NCI-H82 (cell line): ENCODE data around the gene JMJD6.
"Not testable (repeated sequence)": the region's sequence is repeated elsewhere in the genome, so short reads cannot be mapped to it uniquely, and the experiment has no call there.

ENCODE experiments used
- DNase-seq: peaks from one replicate; lab custom pipeline; 2025; lab: John Stamatoyannopoulos, UW

Gene JMJD6

GRCh38 chr17:76726231-76726775, at the start of gene JMJD6:
Gene JMJD6 (minus strand): TSS chr17:76726606. CDS start chr17:76726475, 131 bp downstream.
- DNase-seq = peak; percentile 97

DNA sequence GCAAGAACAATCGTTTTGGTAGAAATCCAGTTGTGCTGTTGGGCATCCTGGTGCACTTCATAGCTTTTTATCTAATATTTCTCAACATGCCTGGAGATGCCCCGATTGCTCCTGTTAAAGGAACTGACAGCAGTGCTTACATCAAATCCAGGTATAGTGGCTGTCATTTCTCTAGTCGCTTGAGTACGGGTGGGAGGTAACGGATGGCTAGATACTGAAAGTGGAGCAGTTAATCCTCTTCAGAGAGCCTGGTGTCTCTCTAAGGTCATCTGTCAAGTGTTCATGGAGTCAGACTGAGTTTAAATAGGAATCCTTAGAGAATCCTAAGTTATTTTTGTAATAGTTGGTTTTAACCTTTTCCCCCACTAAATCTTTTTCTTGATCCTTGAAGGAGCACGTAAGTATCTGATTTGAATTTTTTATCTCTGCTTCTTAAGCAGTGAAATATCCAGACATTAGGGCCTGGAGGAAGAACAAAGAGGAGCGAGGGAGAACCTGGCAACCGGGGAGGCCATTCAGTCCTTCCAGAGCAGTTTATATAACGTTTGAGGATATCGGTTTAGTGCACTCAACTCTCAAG, 48.7 kb upstream of the JMJD6 start:
- peak; percentile 53 for DNase-seq

DNA sequence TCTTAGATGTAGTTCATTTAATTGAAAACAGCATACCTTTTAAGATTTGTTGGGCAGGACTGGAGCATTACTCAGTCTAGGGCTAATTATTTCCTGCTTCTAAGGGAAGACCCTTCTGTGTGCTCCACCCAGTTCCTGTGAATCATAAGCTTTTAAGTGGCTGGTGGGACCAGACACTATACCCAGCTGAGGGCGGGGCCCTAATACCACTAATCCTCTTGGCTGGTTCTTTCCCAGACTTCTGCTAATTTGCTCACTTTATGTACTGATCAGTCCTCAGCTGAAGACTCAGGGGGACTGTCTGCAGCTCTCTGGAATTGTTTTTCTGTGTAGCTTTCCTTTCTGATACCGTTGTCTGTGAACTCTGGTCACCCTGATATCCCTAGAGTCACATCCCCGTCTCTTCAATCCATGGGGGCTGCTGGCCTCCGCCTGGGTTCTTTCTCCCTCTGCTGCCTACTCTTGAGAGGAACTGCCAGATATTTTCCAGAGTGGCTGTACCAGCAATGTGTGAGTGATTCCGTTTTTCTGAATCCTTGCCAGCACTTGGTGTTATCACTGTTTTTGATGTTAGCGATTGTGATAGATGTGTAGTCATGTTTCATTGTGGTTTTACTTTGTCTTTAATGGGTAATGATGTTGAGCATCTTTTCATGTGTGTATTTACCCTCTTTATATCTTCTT, 46.6 kb upstream of the JMJD6 start:
- DNase-seq = peak; percentile 97

DNA sequence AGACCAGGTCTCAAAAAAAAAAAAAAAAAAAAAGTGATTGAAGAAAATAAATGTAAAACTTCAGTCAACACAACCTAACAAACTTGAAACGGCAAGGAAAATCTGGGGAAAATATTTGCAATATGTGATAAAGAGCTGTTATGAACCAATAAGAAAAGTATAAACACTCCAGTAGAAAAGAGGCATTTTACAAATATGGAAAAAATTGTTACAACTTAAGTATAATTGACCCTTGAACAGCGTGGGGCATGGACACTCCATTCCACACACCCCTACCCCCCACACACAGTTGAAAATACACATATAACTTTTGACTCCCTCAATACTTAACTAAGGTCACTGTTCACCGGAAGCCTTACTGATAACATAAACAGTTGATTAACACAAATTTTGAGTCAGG, 32.2 kb upstream of the JMJD6 start:
- DNase-seq = no peak

DNA sequence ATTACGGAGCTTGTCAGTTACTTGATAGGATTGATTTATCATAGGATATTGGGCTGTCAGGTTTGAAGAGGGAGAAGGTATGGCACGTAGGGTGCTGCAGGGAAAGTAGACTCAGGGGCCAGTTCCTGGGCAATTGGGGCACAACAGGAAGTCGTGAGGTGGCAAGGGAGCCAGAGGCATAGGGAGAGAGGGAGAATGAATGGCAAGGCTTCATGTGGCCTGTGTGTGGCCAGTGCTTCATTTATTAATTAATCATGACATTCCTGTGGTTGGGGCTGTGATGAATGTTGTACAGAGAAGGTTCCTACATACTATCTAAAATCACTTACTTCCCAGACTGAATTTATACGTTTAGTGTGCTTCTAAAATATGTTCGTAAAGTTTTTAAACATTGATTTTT, 30.9 kb upstream of the JMJD6 start:
- DNase-seq = no peak

DNA sequence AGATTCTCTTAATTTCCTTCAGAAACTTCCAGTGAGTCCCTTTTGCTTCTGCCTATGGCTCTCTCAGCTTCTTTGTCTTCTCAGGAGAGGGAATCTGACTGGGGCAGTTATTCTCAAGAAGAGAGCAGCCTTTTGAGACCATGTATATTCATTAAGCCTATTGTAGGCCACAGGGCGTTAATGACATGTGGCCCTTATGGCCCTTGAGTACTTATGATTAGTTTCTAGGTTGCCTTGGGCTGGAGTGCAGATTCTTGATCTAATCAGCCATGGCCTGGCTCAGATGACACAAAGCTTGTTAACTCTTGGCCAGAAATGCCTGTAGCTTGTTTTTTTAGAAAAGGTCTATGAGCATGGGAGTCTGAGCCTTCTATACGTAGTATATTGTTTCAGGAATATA, 28.9 kb upstream of the JMJD6 start:
- DNase-seq = peak; percentile 95

DNA sequence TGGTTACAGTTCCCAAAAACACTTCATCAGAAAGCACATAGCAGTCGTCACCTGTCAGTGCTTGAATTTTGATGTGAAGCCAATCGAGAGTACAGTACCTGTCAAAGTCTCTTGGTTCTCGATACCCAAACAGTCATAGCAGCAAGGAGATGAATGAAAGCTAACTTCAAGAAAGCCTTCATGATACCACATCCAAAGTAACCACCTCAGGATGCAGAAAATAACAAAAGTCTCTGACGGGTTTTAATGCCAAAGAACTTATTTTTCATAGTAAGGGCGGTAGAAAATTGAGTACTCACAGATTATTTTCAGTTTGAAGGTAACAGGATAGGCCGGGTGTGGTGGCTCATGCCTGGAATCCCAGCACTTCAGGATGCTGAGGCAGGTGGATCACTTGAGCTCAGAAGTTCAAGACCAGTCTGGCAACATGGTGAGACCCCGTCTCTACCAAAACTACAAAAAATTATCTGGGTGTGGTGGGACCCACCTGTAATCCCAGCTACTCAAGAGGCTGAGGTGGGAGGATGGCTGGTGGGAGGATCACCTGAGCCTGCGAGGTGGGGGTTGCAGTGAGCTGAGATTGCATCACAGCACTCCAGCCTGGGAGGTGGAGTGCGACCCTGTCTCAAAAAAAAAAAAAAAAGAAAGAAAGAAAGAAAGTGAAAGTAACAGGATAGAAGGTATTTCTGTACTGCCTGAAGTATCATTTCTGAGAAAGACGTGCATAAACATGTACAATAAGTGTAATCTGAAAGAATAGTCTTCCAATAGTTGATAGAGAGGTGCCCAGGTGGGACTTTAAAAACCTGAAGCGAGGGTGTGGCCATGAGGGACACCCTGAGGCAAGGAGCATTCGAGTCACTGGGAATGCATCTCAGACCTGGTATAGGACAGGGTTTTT, 26.9 kb upstream of the JMJD6 start:
- no peak for DNase-seq

DNA sequence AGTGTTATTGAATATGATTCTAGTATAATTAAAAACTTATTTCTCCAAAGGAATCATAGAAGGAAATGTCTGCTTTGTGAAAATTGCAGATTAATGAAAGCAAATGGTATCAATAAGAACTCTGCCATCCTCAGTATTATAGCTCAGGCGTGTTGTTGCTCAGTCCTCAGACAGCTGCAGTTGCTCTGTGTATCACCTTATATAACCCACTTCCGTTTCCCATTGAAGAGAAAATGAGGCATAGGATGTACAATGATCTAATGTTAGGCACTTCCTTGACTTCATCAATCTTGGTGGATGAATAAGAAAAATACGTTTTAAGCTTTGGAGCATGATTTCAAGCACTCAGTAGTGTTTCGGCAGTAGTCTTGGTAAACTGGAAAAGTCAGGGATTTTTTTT, 25.6 kb upstream of the JMJD6 start:
- no peak for DNase-seq

GRCh38 chr17:76751416-76751993, 25.1 kb upstream of the JMJD6 start:
- no peak for DNase-seq

GRCh38 chr17:76748657-76749056, 22.3 kb upstream of the JMJD6 start:
- no peak for DNase-seq

DNA sequence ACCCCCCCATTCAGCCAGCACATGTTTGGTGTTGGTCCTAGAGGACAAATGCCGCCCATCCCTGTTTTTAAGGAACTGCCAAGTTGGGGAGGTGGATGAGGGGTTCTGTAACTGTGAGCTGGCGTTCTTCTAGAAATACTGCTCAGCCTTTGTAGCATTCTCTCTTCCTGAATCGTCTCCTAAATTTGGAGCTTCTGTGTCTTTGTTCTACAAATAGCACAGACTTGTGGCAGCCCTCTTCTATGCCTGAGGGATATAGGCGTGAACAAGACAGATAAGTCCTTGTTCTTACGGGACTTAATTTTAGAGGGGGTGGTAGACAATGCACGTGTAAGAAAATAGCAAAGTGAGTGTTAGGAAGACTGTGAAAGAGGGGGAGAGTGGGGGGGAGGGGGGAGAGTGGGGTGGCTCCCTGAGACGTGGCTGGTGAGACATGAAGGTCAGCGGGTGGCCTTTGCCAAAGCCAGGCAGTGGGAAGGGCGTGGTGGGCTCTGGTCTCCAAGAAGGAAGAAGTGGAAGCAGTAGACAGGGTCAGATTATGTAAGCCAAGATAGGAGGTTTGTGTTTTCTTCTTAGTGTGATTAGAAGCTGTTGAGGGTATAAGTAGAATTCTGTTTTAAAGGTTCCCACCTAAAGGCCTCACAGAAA, 21.4 kb upstream of the JMJD6 start:
- no peak for DNase-seq

DNA sequence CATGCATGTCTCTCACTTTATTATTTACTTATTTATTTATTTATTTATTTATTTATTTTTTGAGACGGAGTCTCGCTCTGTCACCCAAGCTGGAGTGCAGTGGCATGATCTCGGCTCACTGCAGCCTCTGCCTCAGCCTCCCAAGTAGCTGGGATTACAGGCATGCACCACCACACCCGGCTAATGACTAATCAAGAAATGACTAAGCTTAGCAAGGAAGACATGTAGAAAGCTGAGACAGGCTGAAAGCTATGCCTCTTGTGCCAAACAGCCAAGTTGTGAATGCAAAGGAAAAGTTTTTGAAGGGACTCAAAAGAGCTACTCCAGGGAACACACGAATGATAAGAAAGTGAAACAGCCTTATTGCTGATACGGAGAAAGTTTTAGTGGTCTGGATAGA, 19.4 kb upstream of the JMJD6 start:
- DNase-seq = not testable (repeated sequence)

DNA sequence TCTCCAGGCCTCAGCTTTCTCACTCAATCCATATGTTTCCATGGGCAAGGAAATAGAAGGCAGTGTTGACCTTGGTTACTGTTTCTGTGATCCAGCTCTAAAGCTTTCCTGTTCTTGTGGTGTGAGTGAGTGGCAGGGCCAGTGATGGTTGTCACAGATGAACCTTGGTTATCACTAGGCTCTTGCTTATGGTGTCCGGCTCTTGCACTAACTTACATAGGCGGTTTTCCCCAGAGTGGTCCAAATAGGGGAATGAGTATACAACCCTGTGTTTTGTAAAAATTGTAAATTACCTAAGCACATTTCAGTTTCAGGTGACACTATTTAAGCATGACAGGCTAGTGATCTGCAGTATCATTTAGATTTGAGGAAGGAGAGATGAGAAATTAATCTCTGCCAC, 18.3 kb upstream of the JMJD6 start:
- no peak for DNase-seq

GRCh38 chr17:76742958-76743357, 16.6 kb upstream of the JMJD6 start:
- DNase-seq = no peak

- no peak for DNase-seq
Measured at GRCh38 chr17:76740329-76741118, 14.1 kb upstream of the JMJD6 start.

DNA sequence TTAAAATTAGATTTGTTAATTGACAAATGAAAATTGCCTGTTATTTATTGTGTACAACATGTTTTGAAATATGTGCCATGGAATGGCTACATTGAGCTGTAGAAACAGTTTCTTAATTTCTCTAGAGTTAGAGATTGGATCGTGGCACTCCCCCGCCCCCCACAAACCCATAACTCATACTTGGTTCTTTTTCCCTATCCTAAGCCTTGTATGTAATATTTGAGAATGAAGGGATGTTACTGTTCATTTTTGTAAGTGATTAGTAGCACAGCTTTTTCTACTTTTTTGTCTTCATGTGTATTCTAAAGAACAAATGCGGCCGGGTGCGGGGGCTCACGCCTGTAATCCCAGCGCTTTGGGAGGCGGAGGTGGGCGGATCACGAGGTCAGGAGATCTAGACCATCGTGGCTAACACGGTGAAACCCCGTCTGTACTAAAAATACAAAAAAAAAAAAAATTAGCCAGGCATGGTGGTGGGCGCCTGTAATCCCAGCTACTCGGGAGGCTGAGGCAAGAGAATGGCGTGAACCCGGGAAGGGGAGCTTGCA, 13.2 kb upstream of the JMJD6 start:
- DNase-seq = not testable (repeated sequence)

GRCh38 chr17:76738468-76738850, 12.1 kb upstream of the JMJD6 start:
- peak; percentile 69 for DNase-seq

GRCh38 chr17:76737676-76738467, 11.5 kb upstream of the JMJD6 start, which contains the start of gene MFSD11:
Gene MFSD11 (plus strand): TSS chr17:76738119. CDS start chr17:76738353, 234 bp downstream.
- DNase-seq = peak; percentile 98

DNA sequence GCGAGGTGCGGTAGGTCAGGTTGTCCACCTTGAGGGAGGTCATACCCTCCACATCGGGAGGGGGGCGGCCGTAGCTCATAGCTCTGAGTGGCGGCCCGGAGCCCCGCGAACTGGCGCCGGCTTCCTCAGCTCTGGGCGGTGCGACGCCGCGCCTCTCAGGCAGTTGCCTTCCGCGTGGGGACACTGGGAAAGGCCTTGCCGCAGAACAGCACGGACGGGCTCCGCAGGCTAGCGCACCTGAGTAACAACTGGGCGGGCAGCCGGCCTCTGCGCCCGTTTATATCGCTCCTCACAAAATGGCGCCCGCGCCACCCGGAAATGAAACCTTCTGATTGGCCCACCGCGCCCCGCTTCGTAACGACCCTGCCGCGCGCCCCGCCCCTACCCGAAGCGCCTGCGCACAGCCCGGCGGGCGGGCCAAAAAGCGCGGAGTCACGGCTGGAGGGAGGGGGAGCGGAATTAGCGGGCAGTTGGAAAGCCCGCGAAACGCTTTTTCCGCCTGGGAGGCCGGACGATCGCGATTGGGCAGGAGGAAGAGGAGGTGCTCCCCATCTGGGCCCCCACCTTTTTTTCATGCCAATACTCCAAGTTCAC, 10.8 kb upstream of the JMJD6 start, which contains the start of gene SRSF2:
SRSF2 (minus strand) TSS at position 250 of the 594 bp plus-strand sequence; CDS start at position 79, 171 bp downstream.
- DNase-seq = peak; percentile 99
